Measurements from ENCODE around the gene TNNT3.

The TNNT3 gene

GRCh38 chr11:1916132-1916985, 3.1 kb upstream of the TNNT3 start:
- Histone ChIP-seq H3K36me3 (ENCODE audit: control insufficient read depth, insufficient read depth, low read length) (no peaks in the 10 kb centered on the region), H3K27ac (ENCODE audit: insufficient read depth, low read length, poor library complexity, severe bottlenecking) (no peak overlapping the region), H3K4me1 (ENCODE audit: control insufficient read depth, insufficient read depth, low read length, poor library complexity, severe bottlenecking) (no peaks in the 10 kb centered on the region), H3K9me3 (ENCODE audit: control insufficient read depth, low read length) (no peaks in the 10 kb centered on the region), H3K4me3 (ENCODE audit: insufficient read depth, low read depth, low read length, poor library complexity, severe bottlenecking) (no peak overlapping the region), H3K27me3 (replicated peaks; ENCODE audit: control insufficient read depth, insufficient read depth, low read length, poor library complexity, severe bottlenecking) (no peaks in the 10 kb centered on the region)
- no peak for DNase-seq

GRCh38 chr11:1916986-1917522, 2.4 kb upstream of the TNNT3 start:
- no peak overlapping the region for H3K4me3 ChIP-seq (ENCODE audit: insufficient read depth, low read depth, low read length, poor library complexity, severe bottlenecking)
- H3K27ac ChIP-seq (ENCODE audit: insufficient read depth, low read length, poor library complexity, severe bottlenecking): no peak overlapping the region
- no peaks in the 10 kb centered on the region for H3K27me3 ChIP-seq (replicated peaks; ENCODE audit: control insufficient read depth, insufficient read depth, low read length, poor library complexity, severe bottlenecking)
- no peaks in the 10 kb centered on the region for H3K36me3 ChIP-seq (ENCODE audit: control insufficient read depth, insufficient read depth, low read length)
- no peaks in the 10 kb centered on the region for H3K9me3 ChIP-seq (ENCODE audit: control insufficient read depth, low read length)
- DNase-seq: no peak
- no peaks in the 10 kb centered on the region for H3K4me1 ChIP-seq (ENCODE audit: control insufficient read depth, insufficient read depth, low read length, poor library complexity, severe bottlenecking)

- Histone ChIP-seq H3K4me3 (ENCODE audit: insufficient read depth, low read depth, low read length, poor library complexity, severe bottlenecking) (no peak overlapping the region), H3K9me3 (ENCODE audit: control insufficient read depth, low read length) (no peaks in the 10 kb centered on the region), H3K27ac (ENCODE audit: insufficient read depth, low read length, poor library complexity, severe bottlenecking) (no peak overlapping the region), H3K4me1 (ENCODE audit: control insufficient read depth, insufficient read depth, low read length, poor library complexity, severe bottlenecking) (no peaks in the 10 kb centered on the region), H3K27me3 (replicated peaks; ENCODE audit: control insufficient read depth, insufficient read depth, low read length, poor library complexity, severe bottlenecking) (no peaks in the 10 kb centered on the region), H3K36me3 (ENCODE audit: control insufficient read depth, insufficient read depth, low read length) (no peaks in the 10 kb centered on the region)
- DNase-seq: no peak
Measured at GRCh38 chr11:1917523-1918435, 1.7 kb upstream of the TNNT3 start.

- DNase-seq: no peak
Measured at GRCh38 chr11:1918436-1919315, 827 bp upstream of the TNNT3 start.

GRCh38 chr11:1920128-1920908, 815 bp downstream of the TNNT3 start:
- H3K4me3 ChIP-seq (ENCODE audit: insufficient read depth, low read depth, low read length, poor library complexity, severe bottlenecking): no peak overlapping the region
- no peak for DNase-seq
- no peaks in the 10 kb centered on the region for H3K36me3 ChIP-seq (ENCODE audit: control insufficient read depth, insufficient read depth, low read length)
- H3K27me3 ChIP-seq (replicated peaks; ENCODE audit: control insufficient read depth, insufficient read depth, low read length, poor library complexity, severe bottlenecking): no peaks in the 10 kb centered on the region
- no peaks in the 10 kb centered on the region for H3K4me1 ChIP-seq (ENCODE audit: control insufficient read depth, insufficient read depth, low read length, poor library complexity, severe bottlenecking)
- no peak overlapping the region for H3K27ac ChIP-seq (ENCODE audit: insufficient read depth, low read length, poor library complexity, severe bottlenecking)
- H3K9me3 ChIP-seq (ENCODE audit: control insufficient read depth, low read length): no peaks in the 10 kb centered on the region

More at GRCh38 chr11:1918436-1919315, 827 bp upstream of the TNNT3 start:
- no peaks in the 10 kb centered on the region for H3K27me3 ChIP-seq (replicated peaks; ENCODE audit: control insufficient read depth, insufficient read depth, low read length, poor library complexity, severe bottlenecking)
- no peak overlapping the region for H3K27ac ChIP-seq (ENCODE audit: insufficient read depth, low read length, poor library complexity, severe bottlenecking)
- H3K4me3 ChIP-seq (ENCODE audit: insufficient read depth, low read depth, low read length, poor library complexity, severe bottlenecking): no peak overlapping the region
- H3K9me3 ChIP-seq (ENCODE audit: control insufficient read depth, low read length): no peaks in the 10 kb centered on the region
- H3K4me1 ChIP-seq (ENCODE audit: control insufficient read depth, insufficient read depth, low read length, poor library complexity, severe bottlenecking): no peaks in the 10 kb centered on the region
- H3K36me3 ChIP-seq (ENCODE audit: control insufficient read depth, insufficient read depth, low read length): no peaks in the 10 kb centered on the region

GRCh38 chr11:1920909-1921573, 1.5 kb downstream of the TNNT3 start:
- H3K36me3 ChIP-seq (ENCODE audit: control insufficient read depth, insufficient read depth, low read length): no peaks in the 10 kb centered on the region
- no peaks in the 10 kb centered on the region for H3K4me1 ChIP-seq (ENCODE audit: control insufficient read depth, insufficient read depth, low read length, poor library complexity, severe bottlenecking)
- no peak overlapping the region for H3K27ac ChIP-seq (ENCODE audit: insufficient read depth, low read length, poor library complexity, severe bottlenecking)
- no peak for DNase-seq
- no peaks in the 10 kb centered on the region for H3K27me3 ChIP-seq (replicated peaks; ENCODE audit: control insufficient read depth, insufficient read depth, low read length, poor library complexity, severe bottlenecking)
- no peak overlapping the region for H3K4me3 ChIP-seq (ENCODE audit: insufficient read depth, low read depth, low read length, poor library complexity, severe bottlenecking)
- no peaks in the 10 kb centered on the region for H3K9me3 ChIP-seq (ENCODE audit: control insufficient read depth, low read length)

GRCh38 chr11:1921574-1922141, 2.2 kb downstream of the TNNT3 start:
- H3K27ac ChIP-seq (ENCODE audit: insufficient read depth, low read length, poor library complexity, severe bottlenecking): no peak overlapping the region
- H3K27me3 ChIP-seq (replicated peaks; ENCODE audit: control insufficient read depth, insufficient read depth, low read length, poor library complexity, severe bottlenecking): no peaks in the 10 kb centered on the region
- DNase-seq: no peak
- H3K36me3 ChIP-seq (ENCODE audit: control insufficient read depth, insufficient read depth, low read length): no peaks in the 10 kb centered on the region
- no peaks in the 10 kb centered on the region for H3K9me3 ChIP-seq (ENCODE audit: control insufficient read depth, low read length)
- no peaks in the 10 kb centered on the region for H3K4me1 ChIP-seq (ENCODE audit: control insufficient read depth, insufficient read depth, low read length, poor library complexity, severe bottlenecking)
- H3K4me3 ChIP-seq (ENCODE audit: insufficient read depth, low read depth, low read length, poor library complexity, severe bottlenecking): no peak overlapping the region

GRCh38 chr11:1922481-1923081, 3.1 kb downstream of the TNNT3 start:
- Histone ChIP-seq H3K4me1 (ENCODE audit: control insufficient read depth, insufficient read depth, low read length, poor library complexity, severe bottlenecking) (no peaks in the 10 kb centered on the region), H3K36me3 (ENCODE audit: control insufficient read depth, insufficient read depth, low read length) (no peaks in the 10 kb centered on the region), H3K27ac (ENCODE audit: insufficient read depth, low read length, poor library complexity, severe bottlenecking) (no peak overlapping the region), H3K4me3 (ENCODE audit: insufficient read depth, low read depth, low read length, poor library complexity, severe bottlenecking) (no peak overlapping the region), H3K27me3 (replicated peaks; ENCODE audit: control insufficient read depth, insufficient read depth, low read length, poor library complexity, severe bottlenecking) (no peaks in the 10 kb centered on the region), H3K9me3 (ENCODE audit: control insufficient read depth, low read length) (no peaks in the 10 kb centered on the region)
- no peak for DNase-seq
